ENCODE data around the gene PLSCR3.
A peak's percentile ranks its signal among the peaks of the same experiment; 100 is the strongest.

The PLSCR3 gene

GRCh38 chr17:7389924-7390910, 4.1 kb downstream of the PLSCR3 start:
- H3K4me3 ChIP-seq (ENCODE audit: low read depth, low read length), result no peak overlapping the region
- TF ChIP-seq, protein P1, sequence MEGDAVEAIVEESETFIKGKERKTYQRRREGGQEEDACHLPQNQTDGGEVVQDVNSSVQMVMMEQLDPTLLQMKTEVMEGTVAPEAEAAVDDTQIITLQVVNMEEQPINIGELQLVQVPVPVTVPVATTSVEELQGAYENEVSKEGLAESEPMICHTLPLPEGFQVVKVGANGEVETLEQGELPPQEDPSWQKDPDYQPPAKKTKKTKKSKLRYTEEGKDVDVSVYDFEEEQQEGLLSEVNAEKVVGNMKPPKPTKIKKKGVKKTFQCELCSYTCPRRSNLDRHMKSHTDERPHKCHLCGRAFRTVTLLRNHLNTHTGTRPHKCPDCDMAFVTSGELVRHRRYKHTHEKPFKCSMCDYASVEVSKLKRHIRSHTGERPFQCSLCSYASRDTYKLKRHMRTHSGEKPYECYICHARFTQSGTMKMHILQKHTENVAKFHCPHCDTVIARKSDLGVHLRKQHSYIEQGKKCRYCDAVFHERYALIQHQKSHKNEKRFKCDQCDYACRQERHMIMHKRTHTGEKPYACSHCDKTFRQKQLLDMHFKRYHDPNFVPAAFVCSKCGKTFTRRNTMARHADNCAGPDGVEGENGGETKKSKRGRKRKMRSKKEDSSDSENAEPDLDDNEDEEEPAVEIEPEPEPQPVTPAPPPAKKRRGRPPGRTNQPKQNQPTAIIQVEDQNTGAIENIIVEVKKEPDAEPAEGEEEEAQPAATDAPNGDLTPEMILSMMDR (IDR thresholded peaks at IDR 0.05; ENCODE audit: borderline replicate concordance, insufficient read depth, low read depth, low read length), result no peak

GRCh38 chr17:7388856-7389255, 5.5 kb downstream of the PLSCR3 start:
- TF ChIP-seq, protein P1 (IDR thresholded peaks at IDR 0.05; ENCODE audit: borderline replicate concordance, insufficient read depth, low read depth, low read length), result no peak
- no peak overlapping the region for H3K4me3 ChIP-seq (ENCODE audit: low read depth, low read length)

GRCh38 chr17:7384489-7385081, 9.7 kb downstream of the PLSCR3 start:
- TF ChIP-seq, protein P1 (IDR thresholded peaks at IDR 0.05; ENCODE audit: borderline replicate concordance, insufficient read depth, low read depth, low read length), result no peak
- peak overlapping the region; percentile 56 for H3K4me3 ChIP-seq (ENCODE audit: low read depth, low read length)

DNA sequence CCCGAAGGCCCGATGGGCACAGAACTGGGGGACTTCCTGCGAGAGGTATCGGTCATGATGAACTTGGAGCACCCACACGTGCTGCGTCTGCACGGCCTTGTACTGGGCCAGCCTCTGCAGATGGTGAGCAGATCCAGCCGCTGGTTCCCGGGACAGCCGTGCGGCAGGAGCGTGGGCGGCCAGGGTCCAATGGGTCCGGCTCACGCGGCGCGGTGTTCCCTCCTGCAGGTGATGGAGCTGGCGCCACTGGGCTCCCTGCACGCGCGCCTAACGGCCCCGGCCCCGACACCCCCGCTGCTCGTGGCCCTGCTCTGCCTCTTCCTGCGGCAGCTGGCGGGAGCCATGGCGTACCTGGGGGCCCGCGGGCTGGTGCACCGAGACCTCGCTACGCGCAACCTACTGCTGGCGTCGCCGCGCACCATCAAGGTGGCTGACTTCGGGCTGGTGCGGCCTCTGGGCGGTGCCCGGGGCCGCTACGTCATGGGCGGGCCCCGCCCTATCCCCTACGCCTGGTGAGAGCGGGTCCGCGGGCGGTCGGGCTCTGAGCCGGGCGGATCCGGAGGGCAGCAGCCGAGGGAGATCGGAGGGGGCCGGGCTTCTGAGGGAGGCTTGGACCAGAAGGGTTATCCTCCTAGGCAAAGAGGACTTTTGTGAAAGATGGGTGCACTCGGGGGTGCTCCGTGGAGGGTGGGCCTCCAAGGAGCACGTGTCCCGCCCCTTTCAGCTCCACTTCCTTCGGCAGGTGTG, 10.4 kb downstream of the PLSCR3 start:
- TF ChIP-seq, protein P1 (IDR thresholded peaks at IDR 0.05; ENCODE audit: borderline replicate concordance, insufficient read depth, low read depth, low read length), result no peak
- H3K4me3 ChIP-seq (ENCODE audit: low read depth, low read length), result peak overlapping the region; percentile 56

GRCh38 chr17:7383371-7383741, 11.0 kb downstream of the PLSCR3 start:
- H3K4me3 ChIP-seq (ENCODE audit: low read depth, low read length), result no peak overlapping the region
- TF ChIP-seq, protein P1 (IDR thresholded peaks at IDR 0.05; ENCODE audit: borderline replicate concordance, insufficient read depth, low read depth, low read length), result no peak

DNA sequence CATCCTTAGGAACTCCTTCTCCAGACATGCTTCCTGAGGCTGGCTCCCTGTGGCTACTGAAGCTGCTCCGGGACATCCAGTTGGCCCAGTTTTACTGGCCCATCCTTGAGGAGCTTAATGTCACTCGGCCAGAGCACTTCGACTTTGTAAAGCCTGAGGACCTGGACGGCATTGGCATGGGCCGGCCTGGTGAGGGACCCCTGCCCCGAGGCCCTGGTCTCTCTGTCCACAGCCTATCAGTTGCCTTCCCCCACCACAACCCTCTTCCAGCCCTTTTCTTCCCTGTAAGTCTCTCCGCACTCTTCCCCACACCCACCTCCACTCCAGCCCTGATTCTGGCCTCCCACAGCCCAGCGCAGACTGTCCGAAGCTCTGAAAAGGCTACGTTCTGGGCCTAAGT, 11.4 kb downstream of the PLSCR3 start:
- TF ChIP-seq, protein P1 (IDR thresholded peaks at IDR 0.05; ENCODE audit: borderline replicate concordance, insufficient read depth, low read depth, low read length), result no peak
- no peak overlapping the region for H3K4me3 ChIP-seq (ENCODE audit: low read depth, low read length)
